ENCODE results near the gene TMEM270.

Gene TMEM270

DNA sequence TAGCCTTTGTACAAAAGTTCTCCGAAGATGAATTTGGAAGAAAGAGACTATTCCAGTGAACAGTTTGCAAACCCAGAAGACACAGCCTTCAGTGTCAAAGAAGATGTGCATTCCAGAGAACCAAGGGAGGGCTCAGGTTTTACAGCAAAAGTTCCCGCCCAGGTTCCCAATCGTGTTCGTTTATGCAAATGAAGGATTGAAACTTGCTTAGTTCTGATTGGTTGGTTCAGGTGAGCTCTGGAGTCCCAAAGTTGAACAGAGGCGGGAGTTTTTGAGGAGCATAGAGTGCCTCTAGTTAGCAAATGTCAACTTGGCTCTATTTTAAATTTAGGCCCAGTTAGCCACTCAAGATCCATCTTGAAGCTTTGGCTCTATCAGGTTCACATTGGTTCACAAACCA, 51.3 kb downstream of the TMEM270 start:
- H3K27ac ChIP-seq (ENCODE audit: low read depth, low read length): no peak overlapping the region
- no peaks in the 10 kb centered on the region; the same call in 1 of the 2 replicates for H3K27me3 ChIP-seq (ENCODE audit: control insufficient read depth, low read length)
- H3F3A ChIP-seq (ENCODE audit: control insufficient read depth, insufficient read depth): no peaks in the 10 kb centered on the region
- H3K4me3 ChIP-seq (ENCODE audit: low read length): no peak overlapping the region
- TF ChIP-seq EZH2phosphoT487 (IDR thresholded peaks at IDR 0.05; ENCODE audit: borderline replicate concordance, low read length) (no peak), CTCF (IDR thresholded peaks at IDR 0.05; ENCODE audit: low read depth, low read length, poor library complexity, severe bottlenecking) (no peak)
- no peak overlapping the region for H3K4me2 ChIP-seq (ENCODE audit: low read length)
- H4K20me1 ChIP-seq (ENCODE audit: control insufficient read depth, insufficient read depth, low read depth, low read length): no peaks in the 10 kb centered on the region
- H3K36me3 ChIP-seq (ENCODE audit: control insufficient read depth, low read length): no peaks in the 10 kb centered on the region
- H3K9me3 ChIP-seq (ENCODE audit: control insufficient read depth, insufficient read depth, low read length): no peaks in the 10 kb centered on the region
- H3K79me2 ChIP-seq (ENCODE audit: control insufficient read depth, low read length): no peaks in the 10 kb centered on the region
- H3K9me2 ChIP-seq (replicated peaks; ENCODE audit: control insufficient read depth, low read length): no peaks in the 10 kb centered on the region
- H3K4me1 ChIP-seq (ENCODE audit: control insufficient read depth, low read length): peaks cover 9% of the 10 kb centered on the region

Measured in DOHH2 (cell line).